ENCODE results near the gene SLC36A4. TPM values are rescaled to one million over a fixed set of nuclear protein-coding genes. Genes with fewer than 3 reads are reported as not detected.

The SLC36A4 gene
- total and polyA plus RNA-seq, 2 of the 4 experiments (the other 2 are of a cell fraction), result 9.2 to 13.1 TPM

- H4K20me1 ChIP-seq (ENCODE audit: insufficient read depth, low read length), result no peaks in the 10 kb centered on the region
- no peak overlapping the region for H2BK5ac ChIP-seq (ENCODE audit: low read depth, low read length, poor library complexity, severe bottlenecking)
- H4K8ac ChIP-seq (ENCODE audit: low read depth in 2 of 2, low read length in 2 of 2), result no peak overlapping the region; a peak in 1 of 4 replicates
- peaks cover 8% of the 10 kb centered on the region for H3K4me1 ChIP-seq (ENCODE audit: control insufficient read depth, insufficient read depth, low read length)
- H3K56ac ChIP-seq (ENCODE audit: extremely low read depth, insufficient read depth, low read length), result no peak overlapping the region
- no peak overlapping the region for H3K9ac ChIP-seq (ENCODE audit: low read depth, low read length)
- H3K27me3 ChIP-seq (ENCODE audit: control insufficient read depth, insufficient read depth, low read length), result no peaks in the 10 kb centered on the region
- dilution Hi-C loops (cut with HindIII; ENCODE audit: low sequenced_read_pairs, unreplicated experiment) (no loop called here), in situ Hi-C loops (cut with MboI; ENCODE audit: low sequenced_read_pairs) (no loop called here), intact Hi-C loops (cut with micrococcal nuclease) (loop anchor here (5.0 kb wide), 1 partner anchor 74 kb away; no protein-coding TSS in a partner anchor)
- H2AFZ ChIP-seq (replicated peaks; ENCODE audit: low read length, poor library complexity), result no peak overlapping the region
- no peak overlapping the region for H3K23ac ChIP-seq (ENCODE audit: low read depth, low read length)
- ATAC-seq (ENCODE audit: low read depth) (no peak), DNase-seq (no peak)
- TF ChIP-seq RAD21 (IDR thresholded peaks at IDR 0.05; ENCODE audit: low read length) (peak; percentile 21; the same call in 1 of the 2 replicates), RCOR1 (IDR thresholded peaks at IDR 0.05; ENCODE audit: insufficient replicate concordance, low read length) (no peak), CTCF (conservative IDR thresholded peaks at IDR 0.05; ENCODE audit: low read depth, low read length) (peak; percentile 17; the same call in 1 of the 2 replicates)
- BruUV-seq (replicated peaks), result no TSS peak
- H3K18ac ChIP-seq (ENCODE audit: low read depth, low read length), result no peak overlapping the region
- H3K4me2 ChIP-seq (ENCODE audit: low read depth, low read length), result no peak overlapping the region
- no peaks in the 10 kb centered on the region for H3K36me3 ChIP-seq (ENCODE audit: control insufficient read depth, insufficient read depth, low read length)
- ChIA-PET POLR2A (ENCODE audit: unreplicated experiment) (no interaction called here), CTCF (no interaction called here)
- H4K5ac ChIP-seq (ENCODE audit: low read depth, low read length), result no peak overlapping the region
- peaks cover 3% of the 10 kb centered on the region; the same call in 1 of the 2 replicates for H3K9me1 ChIP-seq (ENCODE audit: insufficient read depth, low read length)
- no peak overlapping the region for H3K14ac ChIP-seq (replicated peaks; ENCODE audit: low read depth, low read length)
- 0 out of 2 replicates have a peak overlapping the region, but pooled peaks have one; percentile 25 for H3K4ac ChIP-seq (ENCODE audit: low read depth, low read length)
- 0 out of 4 replicates have a peak, but pooled peaks cover 0 to 3% of the 10 kb centered on the region in 2 experiments for H3K79me1 ChIP-seq (ENCODE audit: low read depth in 1 of 2, low read length in 2 of 2)
- H2AK5ac ChIP-seq (ENCODE audit: low read depth, low read length), result no peak overlapping the region
- 0 out of 2 replicates have a peak overlapping the region, but pooled peaks have one; percentile 35 for H2BK120ac ChIP-seq (ENCODE audit: low read depth, low read length)
- no peak overlapping the region for H3K4me3 ChIP-seq (ENCODE audit: insufficient read depth, low read depth, low read length)
- no peak overlapping the region for H2BK15ac ChIP-seq (ENCODE audit: low read depth, low read length)
- H3K27ac ChIP-seq (ENCODE audit: insufficient read depth, low read length), result no peak overlapping the region
- 83% methylated on average over 1 of the region's 2 CpGs; no CpG with 5 or more reads in 1 of the 2 experiments for WGBS, 2 experiments (ENCODE audit: extremely low coverage in 2 of 2, insufficient read length in 1 of 2)
- H3K9me3 ChIP-seq (ENCODE audit: control insufficient read depth, insufficient read depth, low read length), result no peaks in the 10 kb centered on the region
- no peak overlapping the region for H2AK9ac ChIP-seq (replicated peaks; ENCODE audit: low read depth, low read length, poor library complexity)
- H4K91ac ChIP-seq (ENCODE audit: insufficient read depth, low read depth, low read length), result no peak overlapping the region
- H2BK20ac ChIP-seq (ENCODE audit: low read depth, low read length), result no peak overlapping the region
Measured at GRCh38 chr11:93131709-93132108, 66.1 kb downstream of the SLC36A4 start.

Data from IMR-90 (cell line).